Psoas muscle (tissue), 8 donors: ENCODE results near the gene TMEM154. TPM values are rescaled to one million over a fixed set of nuclear protein-coding genes. Genes with fewer than 3 reads are reported as not detected.

Experiments
- ATAC-seq, 4 donors: fragments of 200-7000 bp; cut with Tn5 transposase; one replicate each; pipeline ENCODE4 v1.9.1; 2020; ENCODE audit warnings: moderate library complexity in 3 of 4, mild to moderate bottlenecking in 2 of 4
- DNase-seq, 2 donors: peaks; one replicate each; pipeline ENCODE4 v3.0.0-alpha.2; 2020
- H3K27ac ChIP-seq: fragments of 200-600 bp; one replicate; pipeline ENCODE4 v1.8.0; 2022
- H3K27me3 ChIP-seq, 3 donors: fragments of 200-600 bp in 1 of 3; one replicate each; pipeline versions ENCODE4 v1.6.1 to v1.8.0; 2013 to 2022; ENCODE audit warnings: low read length in 2 of 3, mild to moderate bottlenecking in 2 of 3, moderate library complexity in 1 of 3; ENCODE audit not compliant: insufficient read depth in 3 of 3
- H3K36me3 ChIP-seq, 2 donors: fragments of 200-600 bp in 1 of 2; one replicate each; pipeline versions ENCODE4 v1.6.1 to v1.8.0; 2013 to 2022; ENCODE audit warnings: low read depth in 1 of 2, mild to moderate bottlenecking in 1 of 2, moderate library complexity in 1 of 2; ENCODE audit not compliant: insufficient read depth in 1 of 2
- H3K4me1 ChIP-seq: fragments of 200-600 bp; one replicate; pipeline ENCODE4 v1.8.0; 2022
- H3K4me3 ChIP-seq: fragments of 200-600 bp; one replicate; pipeline ENCODE4 v1.8.0; 2022; ENCODE audit warnings: mild to moderate bottlenecking
- H3K9me3 ChIP-seq: fragments of 200-600 bp; one replicate; pipeline ENCODE4 v1.8.0; 2022
- CTCF ChIP-seq: fragments of 200-600 bp; IDR thresholded peaks from one replicate; pipeline ENCODE4 v1.8.0; 2022; ENCODE audit warnings: antibody characterized with exemption
- WGBS, 3 donors: extraction: QIAGEN DNeasy Blood & Tissue Kit; methylation state at CpG; one replicate each; pipeline versions ENCODE4 v1.1.6 to v1.1.7; 2013; 5-methylcytosine and 5-hydroxymethylcytosine counted together
- intact Hi-C, 2 donors: fragments of 100-400 bp; cut with DNase I; formaldehyde crosslinking; loops; one replicate each; pipeline versions ENCODE4 v1.11.0 to v1.14.2; 2022
- polyA plus RNA-seq, 3 donors: library from polyadenylated mRNA; stranded (reverse); fragments of 200-250 nt; gene quantifications; one replicate each; pipeline ENCODE4 v1.2.3, GENCODE V29; 2013
- total RNA-seq, 4 donors: library from RNA; stranded (reverse); fragmentation: NEBNext Ultra II Directional in 2 of 4; extraction: Animal tissue kit (Norgen Biotek cat#: 25700) in 2 of 4; gene quantifications; one replicate each; pipeline versions ENCODE4 v1.2.1 to v1.2.4, GENCODE V29; 2021 to 2023
- donor health status: healthy with polysubstance abuse.
- donor health status: DM: no; HTN: no; CAD: no; lungs with moderate emphysema.
- donor health status: Bipolar disorder and iron deficiency.
- donor health status: healthy.
- donor health status: DM: yes; HTN: yes; CAD: no.
- donor health status: DM: no; HTN: no; CAD: no.
- donor health status: DM: no; HTN: no; CAD: no.
- donor health status: DM: yes; HTN: yes; CAD: no.

Gene TMEM154
- total and polyA plus RNA-seq, 7 donors, result 0.06 to 0.98 (median 0.40) TPM

GRCh38 chr4:152655272-152656129 is 24.3 kb downstream of the TMEM154 start:
- H3K9me3 ChIP-seq, result peaks cover 26% of the 10 kb centered on the region
- intact Hi-C loops, result no loop called here
- no peak for ATAC-seq
- TF ChIP-seq CTCF, result no peak
- no peaks in the 10 kb centered on the region for H3K27me3 ChIP-seq
- WGBS, 3 donors, result 71 to 87% (median 74%) methylated on average over 7 of the region's 7 CpGs
- H3K27ac ChIP-seq, result no peak overlapping the region
- H3K4me3 ChIP-seq, result no peak overlapping the region
- no peaks in the 10 kb centered on the region for H3K36me3 ChIP-seq
- H3K4me1 ChIP-seq, result no peaks in the 10 kb centered on the region
- no peak for DNase-seq

GRCh38 chr4:152652102-152652501 is 27.7 kb downstream of the TMEM154 start:
- TF ChIP-seq CTCF, result no peak
- DNase-seq (no peak), ATAC-seq (no peak)
- H3K36me3 ChIP-seq, result no peaks in the 10 kb centered on the region
- WGBS, 3 donors, result 96 to 100% (median 98%) methylated on average over 1 of the region's 1 CpG
- peaks cover 8% of the 10 kb centered on the region for H3K9me3 ChIP-seq
- H3K4me3 ChIP-seq, result no peak overlapping the region
- H3K27me3 ChIP-seq, result no peaks in the 10 kb centered on the region
- no peak overlapping the region for H3K27ac ChIP-seq
- no peaks in the 10 kb centered on the region for H3K4me1 ChIP-seq
- intact Hi-C loops, result no loop called here

GRCh38 chr4:152651473-152652060 is 28.2 kb downstream of the TMEM154 start:
- Histone ChIP-seq H3K36me3 (no peaks in the 10 kb centered on the region), H3K4me3 (no peak overlapping the region), H3K27me3 (no peaks in the 10 kb centered on the region), H3K4me1 (no peaks in the 10 kb centered on the region), H3K9me3 (peaks cover 3% of the 10 kb centered on the region), H3K27ac (no peak overlapping the region)
- intact Hi-C loops, result no loop called here
- ATAC-seq (no peak), DNase-seq (no peak)
- no peak for TF ChIP-seq CTCF

GRCh38 chr4:152646221-152646620 is 33.6 kb downstream of the TMEM154 start:
- ATAC-seq (no peak), DNase-seq (no peak)
- no peak for TF ChIP-seq CTCF
- Histone ChIP-seq H3K9me3 (no peaks in the 10 kb centered on the region), H3K36me3 (no peaks in the 10 kb centered on the region), H3K4me1 (no peaks in the 10 kb centered on the region), H3K27ac (no peak overlapping the region), H3K4me3 (no peak overlapping the region), H3K27me3 (no peaks in the 10 kb centered on the region)
- 70 to 88% (median 76%) methylated on average over 3 of the region's 3 CpGs for WGBS, 3 donors
- intact Hi-C loops, result loop anchor here in 1 of 2 donors (10.0 kb wide), 1 partner anchor 241 kb away; no protein-coding TSS in a partner anchor
